HG03565 (cell line): ENCODE results near the gene SESN3.

Experiments used
- ATAC-seq: cut with Tn5 transposase; IDR thresholded peaks from one replicate; pipeline ENCODE4 v1.9.1; 2021; ENCODE audit warnings: mild to moderate bottlenecking, moderate library complexity; ENCODE audit not compliant: unreplicated experiment

SESN3 gene

GRCh38 chr11:95132956-95133355 is 98.0 kb downstream of the SESN3 start:
- ATAC-seq = no peak

- ATAC-seq = no peak
Measured at GRCh38 chr11:95128602-95129001, 102.4 kb downstream of the SESN3 start.

- no peak for ATAC-seq
Measured at GRCh38 chr11:95123556-95123955, 107.4 kb downstream of the SESN3 start.

- no peak for ATAC-seq
Measured at GRCh38 chr11:95121698-95122097, 109.3 kb downstream of the SESN3 start.

GRCh38 chr11:95119361-95120060 is 111.5 kb downstream of the SESN3 start:
- no peak for ATAC-seq

GRCh38 chr11:95115597-95115996 is 115.4 kb downstream of the SESN3 start:
- ATAC-seq = no peak
